HG02884 (cell line): ENCODE results near the gene CD320.
"Not testable (repeated sequence)": the region's sequence is repeated elsewhere in the genome, so short reads cannot be mapped to it uniquely, and the experiment has no call there.

Experiments
- ATAC-seq: cut with Tn5 transposase; IDR thresholded peaks from one replicate; pipeline ENCODE4 v1.9.1; 2021; ENCODE audit warnings: mild to moderate bottlenecking, moderate library complexity; ENCODE audit not compliant: unreplicated experiment

The CD320 gene

GRCh38 chr19:8307965-8308866 lies at the start of gene CD320:
Gene CD320 (minus strand): TSS chr19:8308358. CDS start chr19:8308290, 68 bp downstream.
- ATAC-seq = peak; percentile 58

GRCh38 chr19:8357007-8357521 lies 48.9 kb upstream of the CD320 start:
- ATAC-seq = no peak

- ATAC-seq = no peak
These were observed 47.7 kb upstream of the CD320 start for GRCh38 chr19:8355631-8356402.

GRCh38 chr19:8352845-8353244 lies 44.7 kb upstream of the CD320 start:
- not testable (repeated sequence) for ATAC-seq

GRCh38 chr19:8352134-8352827 lies 44.1 kb upstream of the CD320 start:
- ATAC-seq = no peak

GRCh38 chr19:8349629-8350372 lies 41.6 kb upstream of the CD320 start:
- ATAC-seq = not testable (repeated sequence)

- ATAC-seq = no peak
These were observed 35.3 kb upstream of the CD320 start for GRCh38 chr19:8343483-8343844.

- no peak for ATAC-seq
These were observed 34.7 kb upstream of the CD320 start, which contains the start of gene KANK3 for GRCh38 chr19:8342684-8343482. Gene KANK3 (minus strand): TSS chr19:8343262. CDS start chr19:8337828, 5,434 bp downstream.

- no peak for ATAC-seq
These were observed 34.1 kb upstream of the CD320 start for GRCh38 chr19:8342316-8342683.

- ATAC-seq = not testable (repeated sequence)
These were observed 33.3 kb upstream of the CD320 start for GRCh38 chr19:8341504-8341903.

GRCh38 chr19:8340341-8341096 lies 32.4 kb upstream of the CD320 start:
- ATAC-seq = no peak

- no peak for ATAC-seq
These were observed 30.7 kb upstream of the CD320 start for GRCh38 chr19:8338835-8339234.

GRCh38 chr19:8337728-8338127 lies 29.6 kb upstream of the CD320 start:
- ATAC-seq = no peak

GRCh38 chr19:8336660-8337059 lies 28.5 kb upstream of the CD320 start:
- ATAC-seq = no peak

- no peak for ATAC-seq
These were observed 28.0 kb upstream of the CD320 start for GRCh38 chr19:8336072-8336569.

- ATAC-seq = no peak
These were observed 27.3 kb upstream of the CD320 start for GRCh38 chr19:8335343-8336071.

- no peak for ATAC-seq
These were observed 26.5 kb upstream of the CD320 start for GRCh38 chr19:8334458-8335342.
